Spleen (tissue), 7 donors: ENCODE data around the gene APOL5.

ENCODE experiments used
- CTCF ChIP-seq, 11 experiments: fragments of 200-600 bp in 7 of 11; fragments of 450-650 bp in 4 of 11; sonication (generic) in 4 of 11; IDR thresholded peaks in 8 of 11; conservative IDR thresholded peaks in 3 of 11; 1 replicate in 7 of 11; 2 replicates in 4 of 11; pipeline versions ENCODE4 v1.4.0 to v1.8.0; 2016 to 2021; ENCODE audit warnings: antibody characterized with exemption in 11 of 11, inconsistent platforms in 4 of 11, mild to moderate bottlenecking in 1 of 11
- POLR2A ChIP-seq, 3 donors: fragments of 450-650 bp; IDR thresholded peaks; one replicate each; pipeline ENCODE4 v1.5.1; 2017; ENCODE audit warnings: antibody characterized with exemption in 3 of 3, mild to moderate bottlenecking in 1 of 3
- POLR2AphosphoS5 ChIP-seq, 3 donors: sonication (generic); formaldehyde crosslinking; IDR thresholded peaks; one replicate each; pipeline ENCODE4 v1.5.1; 2017; ENCODE audit warnings: antibody characterized with exemption in 3 of 3
- donor health status: DM: no; HTN: no; CAD: no; lungs with moderate emphysema.
- donor health status: DM: no; HTN: no; CAD: no.
- donor health status: DM: no; HTN: no; CAD: no.

- TF ChIP-seq POLR2A (IDR thresholded peaks at IDR 0.05) (no peak), CTCF (IDR thresholded peaks at IDR 0.05 in 8 of 11, conservative IDR thresholded peaks at IDR 0.05 in 3 of 11) (no peak), POLR2AphosphoS5 (IDR thresholded peaks at IDR 0.05) (no peak)
Observed at GRCh38 chr22:35777335-35777975, 59.8 kb downstream of the APOL5 start.
